ENCODE data around the gene SYNPO2.
A peak's percentile ranks its signal among the peaks of the same experiment; 100 is the strongest.
"Not testable (repeated sequence)": the region's sequence is repeated elsewhere in the genome, so short reads cannot be mapped to it uniquely, and the experiment has no call there.

SYNPO2 gene

DNA sequence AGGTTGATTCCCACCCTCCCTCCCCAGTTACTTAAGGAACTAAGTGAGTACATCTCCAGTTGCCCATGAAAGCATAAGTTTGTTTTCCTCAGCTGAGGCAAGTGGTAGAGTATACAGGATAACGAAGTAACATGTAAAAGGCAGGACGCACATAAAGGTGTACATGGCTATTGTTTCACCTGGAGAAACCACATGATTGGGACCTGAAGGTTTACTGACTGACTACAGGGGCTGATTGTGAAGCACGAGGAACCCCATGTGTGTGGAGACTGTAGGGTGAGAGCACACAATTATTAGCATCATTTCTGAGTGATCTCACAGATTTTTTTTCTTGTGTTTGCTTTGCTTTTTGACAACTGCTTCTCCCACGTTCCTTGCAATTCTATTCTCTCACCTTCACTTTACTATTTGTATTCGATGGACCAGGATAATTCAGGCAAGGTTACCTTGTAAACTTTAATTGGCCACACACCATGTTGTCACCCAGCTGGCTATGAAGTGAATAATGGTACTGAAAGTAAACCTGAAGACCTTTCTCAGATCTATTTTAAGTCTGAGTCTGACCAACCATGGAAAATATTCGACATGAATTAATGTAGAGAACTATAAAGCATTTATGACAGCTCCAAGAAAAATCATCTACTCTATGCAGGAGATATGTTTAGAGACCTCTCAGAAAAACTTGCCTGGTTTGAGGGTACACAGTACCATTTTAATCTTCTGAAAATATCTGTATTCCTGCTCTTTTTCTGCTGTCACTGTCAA is 144.4 kb downstream of the SYNPO2 start:
- DNase-seq (ENCODE audit: low spot score) = no peak

DNA sequence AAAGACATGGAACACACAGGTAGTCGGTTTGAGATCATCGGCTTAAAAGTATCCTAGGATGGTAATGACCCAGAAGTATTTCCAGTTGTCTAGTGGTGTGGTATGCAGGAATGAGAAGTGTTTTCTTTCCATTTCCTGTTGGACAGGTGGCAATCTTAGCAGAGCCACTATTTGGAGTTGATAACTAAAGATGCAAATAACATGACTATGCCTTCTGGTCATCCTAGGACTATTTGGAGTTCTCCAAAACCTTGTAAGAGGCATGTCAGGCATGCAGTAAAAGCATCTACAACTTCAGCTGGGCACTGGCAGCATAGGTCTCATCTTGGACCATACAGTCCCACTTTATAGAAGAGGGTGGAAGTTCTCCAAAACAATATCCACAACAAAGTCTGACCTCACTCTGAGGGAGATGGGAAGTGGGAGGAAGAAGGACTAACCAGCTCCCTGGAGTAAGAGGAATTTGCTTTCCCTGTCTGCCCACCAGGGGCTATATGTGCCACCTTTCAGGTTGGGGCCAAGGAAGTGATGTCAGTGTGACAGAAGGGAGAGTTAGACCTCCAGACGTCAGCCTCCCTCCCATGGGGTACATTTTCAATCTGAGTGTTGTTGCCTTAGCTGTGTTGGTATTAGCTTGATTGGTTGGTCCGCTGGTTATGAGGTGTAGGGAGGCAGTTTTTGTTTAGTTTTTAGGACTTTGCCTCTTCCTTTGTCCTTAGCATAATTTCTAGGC is 145.8 kb downstream of the SYNPO2 start:
- no peak for DNase-seq (ENCODE audit: low spot score)

DNA sequence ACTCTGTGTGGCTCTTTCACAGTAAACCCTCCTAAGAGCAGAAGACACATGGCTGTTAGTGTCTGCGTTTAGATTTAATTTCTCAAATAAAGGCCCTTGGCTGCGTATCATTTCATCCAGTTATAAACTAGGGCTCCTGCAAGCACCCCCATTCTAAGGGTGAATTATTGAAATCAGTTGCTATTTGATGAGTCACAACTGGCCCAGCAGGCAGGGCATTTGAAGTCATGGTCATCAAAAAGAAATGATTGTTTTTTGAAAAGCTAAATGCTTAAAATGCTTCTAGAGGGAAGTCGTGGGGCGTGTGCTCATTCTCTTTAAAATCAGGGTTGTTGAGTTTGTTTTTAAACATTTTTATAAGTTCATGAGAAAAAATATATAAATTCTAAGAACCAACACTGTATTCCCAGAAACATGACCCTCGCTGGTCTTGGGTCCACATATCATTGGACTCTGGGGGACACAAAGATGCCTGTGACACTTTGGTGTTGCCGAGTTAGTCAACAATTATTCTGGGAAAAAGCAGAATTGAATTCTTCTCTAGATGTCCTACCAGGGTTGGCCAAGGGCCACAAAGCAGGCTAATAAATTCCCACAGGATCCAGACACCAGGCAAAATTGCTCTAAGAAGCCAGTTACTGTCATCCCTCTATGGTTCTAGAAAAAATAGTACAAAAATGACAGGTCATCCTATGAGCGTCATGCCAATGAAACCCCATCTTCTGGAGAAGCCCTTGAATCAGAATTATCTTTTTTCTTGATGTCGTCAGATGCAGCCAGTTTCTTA is 147.5 kb downstream of the SYNPO2 start:
- no peak for DNase-seq (ENCODE audit: low spot score)

DNA sequence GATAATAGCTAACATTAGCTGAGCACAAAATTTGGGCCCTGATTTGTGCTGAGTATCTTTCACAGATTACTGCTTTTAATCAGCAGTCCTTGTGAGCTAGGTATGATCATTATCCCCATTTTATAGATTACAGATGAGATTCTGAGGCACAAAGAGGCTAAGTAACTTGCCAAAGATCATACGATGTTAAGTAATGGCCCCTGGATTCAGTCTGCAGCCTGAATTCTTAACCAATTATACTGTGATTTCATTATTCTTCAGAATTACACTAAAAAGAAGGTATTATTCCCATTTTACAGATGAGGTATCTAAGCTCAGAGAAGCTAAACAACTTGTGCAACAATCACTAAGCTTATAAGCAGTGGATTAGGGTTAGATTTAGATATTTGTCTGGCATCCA is 149.1 kb downstream of the SYNPO2 start:
- no peak for DNase-seq (ENCODE audit: low spot score)

DNA sequence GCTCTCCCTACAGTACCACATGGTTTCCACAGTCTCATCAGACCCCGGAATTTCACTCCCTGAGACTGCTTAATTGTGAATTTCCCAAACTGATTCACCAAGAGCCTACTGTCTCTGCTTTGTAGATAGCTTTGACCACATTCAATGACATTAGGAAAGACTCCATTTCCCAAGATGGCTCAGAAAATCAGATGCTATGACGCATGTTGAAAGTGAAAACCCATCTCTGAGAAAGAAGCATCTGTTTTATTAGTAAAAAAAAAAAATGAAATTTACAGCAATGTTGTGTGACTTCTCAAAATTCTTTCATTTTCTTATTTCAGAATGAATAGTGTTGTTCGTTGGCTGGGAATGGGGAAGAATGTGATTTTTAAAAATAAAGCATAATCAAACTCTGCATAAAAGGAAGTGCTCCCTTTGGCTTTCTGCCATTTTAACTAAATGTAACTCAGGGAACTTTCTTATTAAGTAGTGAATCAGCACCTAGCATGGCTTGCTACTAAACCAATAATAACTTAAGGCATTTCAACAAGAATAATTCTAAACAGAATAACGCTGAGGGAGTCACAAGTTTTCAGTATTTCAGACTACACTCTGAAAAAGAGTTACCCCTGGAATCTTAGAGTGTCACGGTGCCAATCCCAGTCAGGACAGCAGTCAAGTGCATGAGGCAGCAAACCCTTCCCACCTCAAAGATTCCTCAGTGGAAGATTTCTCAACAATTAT is 149.6 kb downstream of the SYNPO2 start:
- DNase-seq (ENCODE audit: low spot score) = no peak

DNA sequence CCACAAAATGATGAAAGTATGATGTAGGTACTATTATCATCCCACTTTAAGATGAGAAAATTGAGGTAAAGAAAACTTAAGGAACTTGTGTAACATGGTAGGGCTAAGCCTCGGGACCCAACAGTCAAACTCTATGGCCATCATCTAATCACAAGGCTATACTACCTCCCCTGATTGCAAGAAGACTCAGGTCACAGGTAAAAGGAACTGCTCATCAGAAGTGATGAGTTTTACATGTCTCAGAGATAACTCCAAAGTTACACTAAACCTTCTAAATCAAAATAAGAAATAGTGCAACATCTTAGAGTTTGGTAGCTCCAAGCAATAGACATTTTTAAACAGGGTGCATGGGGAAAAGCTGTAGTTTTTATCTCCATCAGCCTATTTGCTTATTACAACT is 150.5 kb downstream of the SYNPO2 start:
- DNase-seq (ENCODE audit: low spot score) = no peak

DNA sequence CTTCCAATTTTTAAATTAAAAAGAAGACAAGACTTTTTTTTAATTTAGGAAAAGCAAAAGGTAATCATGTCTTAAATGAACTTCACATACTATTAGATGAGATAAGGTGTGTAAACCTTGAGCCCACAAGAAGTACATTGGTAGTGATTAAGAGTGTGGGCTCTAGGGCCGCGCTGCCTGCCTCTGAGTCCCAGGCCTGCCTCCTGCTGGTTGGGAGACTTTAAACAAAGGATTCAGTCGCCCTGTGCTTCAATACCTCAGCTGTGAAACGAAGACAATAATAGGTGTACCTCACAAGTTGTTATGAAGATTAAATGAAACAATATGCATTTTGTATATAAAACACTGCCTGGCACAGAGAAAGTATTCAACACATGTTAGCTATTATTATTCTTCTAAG is 151.1 kb downstream of the SYNPO2 start:
- no peak for DNase-seq (ENCODE audit: low spot score)

DNA sequence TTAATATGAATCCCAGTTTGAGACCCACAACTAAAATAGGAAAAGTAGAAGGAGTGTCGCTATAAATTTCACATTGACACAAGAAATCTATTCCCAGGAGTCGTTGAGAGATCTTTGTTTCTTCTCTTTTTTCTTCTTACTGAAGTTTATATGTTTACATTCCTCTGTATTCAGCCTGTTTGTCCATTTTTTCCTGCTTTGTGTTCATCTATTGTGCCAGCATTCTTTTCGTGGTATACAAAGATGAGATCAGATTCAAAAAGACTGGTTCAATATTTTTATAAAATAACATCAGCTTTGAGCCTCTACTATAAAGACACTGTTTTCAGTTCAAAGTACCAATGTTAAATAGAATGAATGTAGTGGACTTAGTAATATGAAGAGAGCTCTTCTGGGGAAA is 151.6 kb downstream of the SYNPO2 start:
- DNase-seq (ENCODE audit: low spot score) = no peak

DNA sequence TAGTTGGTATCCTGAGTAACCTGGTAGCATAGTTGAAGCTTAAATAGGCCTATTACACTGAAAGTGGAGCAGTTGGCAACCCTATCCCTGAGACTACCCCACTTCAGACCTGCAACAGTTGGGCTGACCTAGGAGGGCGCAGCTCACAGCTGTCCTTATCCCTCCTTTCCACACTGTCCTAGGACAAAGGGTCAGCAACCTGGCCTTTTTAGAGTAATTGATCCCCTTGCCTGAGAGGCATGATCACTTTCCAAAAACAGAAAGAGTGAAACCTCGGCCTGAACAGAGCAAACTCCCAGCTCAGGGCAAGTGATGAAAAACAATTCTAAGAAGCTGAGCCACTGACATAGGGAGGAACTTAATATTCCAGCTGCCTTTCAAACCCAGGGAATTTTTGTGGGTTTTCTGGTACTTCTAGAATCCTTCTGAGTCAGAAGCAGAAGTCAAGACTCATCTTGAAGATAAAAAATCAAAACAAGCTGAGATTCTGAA is 152.1 kb downstream of the SYNPO2 start:
- no peak for DNase-seq (ENCODE audit: low spot score)

DNA sequence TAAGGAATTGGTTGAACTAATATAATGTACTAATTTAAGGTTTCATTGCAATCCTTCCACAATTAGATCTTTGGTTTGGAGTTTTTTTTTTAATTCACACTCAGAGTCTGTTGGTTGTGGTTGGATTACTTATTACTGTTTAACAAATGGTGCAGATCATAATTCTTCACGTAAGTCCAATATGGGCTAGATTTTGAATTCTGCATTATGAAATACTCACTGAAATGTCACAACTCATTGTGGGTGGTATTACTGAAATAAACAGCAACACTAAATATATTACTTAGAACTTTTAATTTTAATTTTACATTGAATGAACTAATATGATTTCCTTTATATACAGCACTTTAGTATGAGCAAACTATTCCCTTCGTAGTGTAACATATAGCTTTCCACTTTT is 152.7 kb downstream of the SYNPO2 start:
- DNase-seq (ENCODE audit: low spot score) = no peak

DNA sequence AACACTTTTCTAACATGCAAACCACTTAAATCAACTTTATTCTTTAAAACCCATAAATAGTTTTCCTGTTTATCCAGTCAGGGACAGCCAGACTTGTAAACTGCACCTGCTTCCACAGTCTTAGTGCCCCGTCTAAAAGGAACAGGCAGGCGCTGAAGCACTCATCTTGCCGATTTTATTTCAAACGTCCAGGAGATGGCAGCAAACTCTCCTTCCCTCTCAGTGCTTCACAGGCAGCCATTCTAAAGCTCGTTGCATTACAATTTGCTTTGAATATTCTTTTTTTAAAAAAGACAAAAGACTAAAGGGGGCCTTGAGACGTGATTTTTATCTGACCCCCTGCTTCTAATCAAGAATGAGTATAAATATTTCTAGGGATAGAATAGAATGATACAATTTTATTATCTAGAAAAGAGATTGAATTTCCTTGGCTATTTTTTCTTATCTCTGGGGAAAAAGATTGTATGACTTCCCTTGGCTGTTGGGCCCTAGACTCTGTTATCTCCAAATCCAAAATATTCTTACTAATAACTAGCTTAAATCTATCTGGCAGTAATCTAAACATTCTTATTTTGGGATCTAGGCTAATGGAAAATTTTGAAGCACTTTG is 153.4 kb downstream of the SYNPO2 start:
- DNase-seq (ENCODE audit: low spot score) = peak; percentile 61

DNA sequence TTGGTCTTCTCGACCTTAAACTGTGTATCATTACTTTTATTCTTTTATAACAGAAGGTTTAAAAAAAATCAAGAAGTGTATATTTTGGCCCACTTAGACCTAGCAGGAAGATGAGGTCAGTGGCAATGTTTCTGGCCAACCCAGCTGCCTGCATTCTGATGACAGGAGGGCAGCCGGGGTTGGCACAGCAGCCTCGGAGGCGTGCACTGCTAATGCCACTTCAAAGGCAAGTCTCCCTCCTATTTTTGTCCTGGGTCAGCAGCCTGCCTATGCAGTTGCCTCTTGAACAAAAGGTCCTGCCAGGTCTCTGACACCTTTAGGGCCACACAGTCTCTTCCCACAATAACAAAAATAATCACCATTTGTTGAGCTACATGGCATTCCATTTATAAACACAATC is 157.6 kb downstream of the SYNPO2 start:
- DNase-seq (ENCODE audit: low spot score) = peak; percentile 65

DNA sequence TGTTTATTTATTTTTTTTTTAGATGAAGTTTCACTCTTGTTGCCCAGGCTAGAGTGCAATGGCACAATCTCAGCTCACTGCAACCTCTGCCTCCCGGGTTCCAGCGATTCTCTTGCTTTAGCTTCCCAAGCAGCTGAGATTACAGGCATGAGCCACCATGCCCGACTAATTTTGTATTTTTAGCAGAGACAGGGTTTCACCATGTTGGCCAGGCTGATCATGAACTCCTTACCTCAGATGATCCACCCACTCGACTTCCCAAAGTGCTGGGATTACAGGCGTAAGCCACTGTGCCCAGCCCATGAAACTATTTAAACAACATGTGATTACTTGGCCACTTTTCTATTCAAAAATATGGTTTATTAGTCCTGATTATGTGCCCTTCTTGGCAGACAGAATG is 158.4 kb downstream of the SYNPO2 start:
- not testable (repeated sequence) for DNase-seq (ENCODE audit: low spot score)

DNA sequence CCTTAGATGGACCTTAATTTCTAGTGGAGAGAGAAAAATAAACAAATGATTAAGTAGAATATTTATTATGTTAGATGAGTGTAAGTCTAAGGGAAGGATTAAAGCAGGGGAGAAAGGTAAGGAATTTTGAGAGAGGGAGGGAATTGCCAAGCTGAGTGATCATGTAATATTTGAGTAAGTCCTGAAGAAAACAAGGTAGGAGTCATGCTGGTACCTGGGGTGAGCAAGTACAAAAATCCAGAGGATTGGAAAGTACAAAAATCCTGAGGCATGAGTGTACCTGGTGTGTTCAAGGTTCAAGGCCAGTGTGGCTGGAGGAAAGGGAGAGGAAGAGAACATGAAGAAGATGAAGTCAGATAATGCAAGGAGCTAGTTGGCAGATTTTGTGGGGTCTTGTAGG is 159.8 kb downstream of the SYNPO2 start:
- no peak for DNase-seq (ENCODE audit: low spot score)

DNA sequence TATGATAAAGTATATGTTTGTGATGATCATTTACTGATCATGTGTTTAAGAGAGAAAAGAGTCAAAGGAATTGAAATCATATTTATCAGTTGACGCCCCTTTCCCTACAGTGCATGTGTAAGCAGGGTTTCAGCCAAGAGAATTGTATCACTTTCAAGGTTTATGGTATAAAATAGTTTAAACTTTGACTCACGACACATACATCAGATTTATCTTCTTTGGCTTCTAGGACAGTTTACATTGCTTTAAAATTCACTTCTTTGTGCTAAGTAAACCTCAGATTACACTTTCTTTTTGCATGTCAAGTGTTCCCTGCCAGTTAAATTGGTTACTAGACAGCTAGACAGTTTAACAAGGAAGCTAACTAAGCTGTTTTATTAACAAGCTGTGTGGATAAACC is 160.7 kb downstream of the SYNPO2 start:
- DNase-seq (ENCODE audit: low spot score) = no peak

DNA sequence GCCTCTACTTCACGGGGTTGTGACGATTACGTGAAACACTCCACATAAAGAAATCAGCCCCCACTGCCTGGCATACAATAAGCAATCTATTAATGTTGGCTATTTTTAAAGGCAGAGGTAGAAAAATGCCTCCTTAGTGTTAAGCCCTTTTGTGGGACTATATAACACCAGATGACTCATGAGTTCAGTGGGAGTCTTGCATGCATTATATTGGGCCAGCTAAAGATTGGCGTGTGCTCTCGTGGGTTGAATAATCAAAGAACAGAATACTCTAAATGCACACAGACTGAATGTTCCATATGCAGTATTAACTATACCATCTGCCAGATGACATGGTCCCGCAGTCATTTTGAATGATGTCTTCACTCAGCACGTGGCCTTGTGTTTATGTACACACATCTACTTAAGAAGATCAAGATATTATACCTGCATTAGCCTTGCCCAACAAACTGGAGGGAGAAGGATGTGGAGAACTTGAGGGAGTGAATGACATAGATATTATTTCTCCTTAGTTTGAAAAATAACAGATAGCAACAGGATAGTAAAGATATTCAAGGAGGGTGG is 162.0 kb downstream of the SYNPO2 start:
- DNase-seq (ENCODE audit: low spot score) = no peak

DNA sequence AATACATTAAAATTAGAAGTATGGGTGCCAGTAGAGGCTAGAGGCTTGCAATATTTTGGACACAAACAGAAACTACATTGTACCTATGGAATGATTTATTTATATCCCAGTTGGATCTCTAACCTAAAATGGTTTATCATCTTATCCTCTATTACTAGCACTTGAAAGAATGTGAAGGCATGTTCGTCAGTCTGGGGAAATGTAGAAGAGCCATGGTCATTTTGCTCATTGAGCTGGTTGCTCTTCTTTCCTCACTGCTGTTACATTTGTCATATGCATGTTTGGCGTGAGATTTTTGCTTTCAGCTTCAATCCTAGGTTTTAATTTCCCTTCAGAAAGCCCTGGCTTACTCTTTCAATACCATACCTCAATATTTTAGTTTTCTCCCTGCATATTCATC is 164.6 kb downstream of the SYNPO2 start:
- no peak for DNase-seq (ENCODE audit: low spot score)

DNA sequence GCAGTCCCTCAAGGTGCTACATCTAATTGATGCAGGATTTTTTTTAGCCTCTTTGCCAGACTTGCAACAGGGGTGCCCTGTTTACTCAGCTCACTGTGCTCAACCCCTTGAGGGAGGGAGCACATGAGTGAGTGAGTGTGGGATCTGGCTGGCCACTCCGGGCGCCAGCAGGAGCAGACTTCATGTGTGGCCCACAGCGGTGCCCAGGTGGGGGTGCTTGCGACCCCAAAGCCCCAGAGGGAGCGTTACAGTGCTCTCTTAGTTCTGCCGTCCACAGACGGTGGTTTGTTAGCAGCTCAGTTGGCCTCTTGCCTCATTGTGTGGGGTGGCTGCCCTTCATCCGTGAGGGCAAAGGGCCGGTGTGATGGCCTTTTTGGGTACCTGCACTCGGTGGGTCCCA is 165.3 kb downstream of the SYNPO2 start:
- DNase-seq (ENCODE audit: low spot score) = no peak

DNA sequence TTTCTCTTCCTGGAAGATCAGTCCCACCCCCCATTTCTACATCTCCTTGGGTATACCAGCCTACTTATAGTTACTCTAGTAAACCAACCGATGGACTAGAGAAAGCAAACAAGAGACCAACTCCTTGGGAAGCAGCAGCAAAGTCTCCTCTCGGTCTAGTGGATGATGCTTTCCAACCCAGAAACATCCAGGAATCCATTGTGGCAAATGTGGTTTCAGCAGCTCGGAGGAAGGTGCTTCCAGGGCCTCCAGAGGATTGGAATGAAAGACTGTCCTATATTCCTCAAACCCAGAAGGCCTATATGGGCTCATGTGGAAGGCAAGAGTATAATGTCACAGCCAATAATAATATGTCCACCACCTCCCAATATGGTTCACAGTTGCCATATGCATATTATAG is 168.8 kb downstream of the SYNPO2 start:
- DNase-seq (ENCODE audit: low spot score) = no peak

DNA sequence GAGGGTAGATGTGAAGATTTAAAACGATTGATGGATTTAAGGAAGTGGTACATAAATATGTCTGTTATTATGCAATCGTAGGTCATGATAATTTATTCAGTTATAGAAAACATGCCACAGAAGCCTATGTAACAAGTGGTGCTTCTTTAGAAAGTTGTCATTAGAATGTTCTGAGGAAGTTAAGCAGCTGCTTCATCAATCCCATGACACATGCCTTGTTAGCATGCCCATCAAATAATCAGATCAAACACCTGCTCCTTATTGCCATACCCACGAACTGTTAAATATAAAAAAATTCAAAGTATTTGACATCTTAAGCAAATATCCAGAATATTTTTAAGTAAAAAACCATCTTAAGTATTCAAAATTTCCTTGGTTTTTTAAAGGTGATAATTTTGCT is 170.6 kb downstream of the SYNPO2 start:
- DNase-seq (ENCODE audit: low spot score) = no peak

DNA sequence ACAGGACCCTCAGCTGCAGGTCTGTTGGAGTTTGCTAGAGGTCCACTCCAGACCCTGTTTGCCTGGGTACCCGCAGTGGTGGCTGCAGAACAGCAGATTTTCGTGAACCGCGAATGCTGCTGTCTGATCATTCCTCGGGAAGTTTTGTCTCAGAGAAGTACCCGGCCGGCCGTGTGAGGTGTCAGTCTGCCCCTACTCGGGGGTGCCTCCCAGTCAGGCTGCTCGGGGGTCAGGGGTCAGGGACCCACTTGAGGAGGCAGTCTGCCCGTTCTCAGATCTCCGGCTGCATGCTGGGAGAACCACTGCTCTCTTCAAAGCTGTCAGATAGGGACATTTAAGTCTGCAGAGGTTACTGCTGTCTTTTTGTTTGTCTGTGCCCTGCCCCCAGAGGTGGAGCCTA is 178.5 kb downstream of the SYNPO2 start:
- DNase-seq (ENCODE audit: low spot score) = not testable (repeated sequence)
